ENCODE data around the gene PHKA1.

- TF ChIP-seq CTCF (IDR thresholded peaks at IDR 0.05) (no peak), POLR2A (IDR thresholded peaks at IDR 0.05) (no peak)
Observed at GRCh38 chrX:72532366-72532765, 181.7 kb downstream of the PHKA1 start.
